A172 (cell line): ENCODE data around the gene SVIL. TPM values are rescaled to one million over a fixed set of nuclear protein-coding genes. Genes with fewer than 3 reads are reported as not detected.

Experiments
- DNase-seq: peaks from one replicate; pipeline ENCODE4 v3.0.0-alpha.2; 2015; ENCODE audit warnings: low spot score
- total RNA-seq: library from RNA; depleted of rRNA; stranded (reverse); fragments of >200 nt; shearing (Covaris generic); gene quantifications from 2 replicates; pipeline ENCODE4 v1.2.3, GENCODE V29; 2014

The SVIL gene
- total RNA-seq, 1 experiment from 2014 or later = 92.0 TPM

DNA sequence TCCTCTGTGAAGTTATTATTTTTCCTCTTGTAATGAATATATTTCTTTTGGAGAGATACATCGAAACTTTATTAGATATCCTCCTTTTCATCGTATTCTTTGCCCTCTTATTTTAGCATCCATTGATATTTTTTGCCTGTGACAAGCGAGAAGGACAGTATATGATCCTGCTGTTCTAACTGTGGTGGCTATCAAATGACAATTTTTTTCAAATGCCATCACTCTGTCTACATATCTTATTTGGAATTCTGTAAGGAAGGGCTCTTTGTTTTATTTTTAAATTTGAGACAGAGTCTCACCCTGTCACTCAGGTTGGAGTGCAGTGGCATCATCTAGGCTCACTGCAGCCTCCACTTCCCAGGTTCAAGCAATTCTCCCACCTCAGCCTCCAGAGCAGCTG is 217.4 kb downstream of the SVIL start:
- DNase-seq = no peak

DNA sequence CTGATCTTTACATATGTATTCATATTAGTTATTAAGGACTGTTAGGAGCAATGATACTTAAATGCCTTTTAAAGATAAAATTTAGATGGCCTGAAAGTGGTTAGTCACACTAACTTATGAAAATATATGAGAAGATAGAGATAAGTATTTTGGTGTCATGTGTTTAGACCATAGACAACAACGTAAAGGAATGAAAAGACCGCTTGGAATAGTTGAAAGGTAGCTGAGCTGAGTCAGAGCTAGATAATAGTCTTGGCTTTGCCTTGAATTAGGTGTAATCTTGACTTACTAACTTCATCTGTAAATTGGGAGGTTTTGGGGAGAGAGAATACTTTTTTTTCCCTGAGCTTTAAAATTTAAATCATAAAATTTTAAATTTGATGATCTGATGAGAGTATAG is 218.9 kb downstream of the SVIL start:
- DNase-seq = no peak

DNA sequence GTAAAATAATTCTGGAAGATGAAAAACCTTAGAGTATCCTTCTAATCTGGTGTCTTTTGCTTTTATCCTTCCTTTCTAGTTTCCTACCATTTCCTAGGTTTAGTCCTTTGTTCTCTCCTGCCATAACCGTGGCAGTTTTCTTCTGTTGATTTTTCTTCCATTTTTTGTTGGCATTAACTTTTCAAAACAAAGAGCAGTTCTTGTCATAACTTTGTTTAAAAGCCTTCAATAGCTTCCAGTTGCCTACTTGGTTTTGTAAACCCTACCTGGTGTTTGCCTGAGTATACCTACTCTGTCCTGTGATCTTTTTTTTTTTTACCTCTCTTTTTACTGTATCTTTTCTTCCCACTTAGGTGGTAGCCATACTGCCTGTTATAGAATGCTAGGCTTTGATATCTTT is 220.3 kb downstream of the SVIL start:
- no peak for DNase-seq

DNA sequence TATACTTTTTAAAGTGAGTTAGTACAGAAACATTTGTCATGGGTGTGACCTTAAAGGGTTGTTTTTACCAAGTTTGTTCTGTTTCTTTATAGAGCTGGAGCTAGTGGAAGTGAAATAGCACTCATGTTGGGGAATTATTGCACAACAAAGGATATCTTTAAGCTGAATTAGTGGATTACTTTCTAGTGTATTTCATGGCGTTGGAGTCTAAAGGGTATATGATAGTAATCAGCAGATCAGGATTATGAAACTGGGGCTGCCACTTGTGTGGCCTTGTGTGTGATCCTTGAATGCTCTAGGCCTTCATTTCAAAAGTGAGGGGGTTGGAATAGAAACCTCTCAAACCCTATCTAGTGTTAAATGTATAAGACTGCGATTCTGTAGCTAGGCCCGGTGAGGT is 222.3 kb downstream of the SVIL start:
- no peak for DNase-seq

DNA sequence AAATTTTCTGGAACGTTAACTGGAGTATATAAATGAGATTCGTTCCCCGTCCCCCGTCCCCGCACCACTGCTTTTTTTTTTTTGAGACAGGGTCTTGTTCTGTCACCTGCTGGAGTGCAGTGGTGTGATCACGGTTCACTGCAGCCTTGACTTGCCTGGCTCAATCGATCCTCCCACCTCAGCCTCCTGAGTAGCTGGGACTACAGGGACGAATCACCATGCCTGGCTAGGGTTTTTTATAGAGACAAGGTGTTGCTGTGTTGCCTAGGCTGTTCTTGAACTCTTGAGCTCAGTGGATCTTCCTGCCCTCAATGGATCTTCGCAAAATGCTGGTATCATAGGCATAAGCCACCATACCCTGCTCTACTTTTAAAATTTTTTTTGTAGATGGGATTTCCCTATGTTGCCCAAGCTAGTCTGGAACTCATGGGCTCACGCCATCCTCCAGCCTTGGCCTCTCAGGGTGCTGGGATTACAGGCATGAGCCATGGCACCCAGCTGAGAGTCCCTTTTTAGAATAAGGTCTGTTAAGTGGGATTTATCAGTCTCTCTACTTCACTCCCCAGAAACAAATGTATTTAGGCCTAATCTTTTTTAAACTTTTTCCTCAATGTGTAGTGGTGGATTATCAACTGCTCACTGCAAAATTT is 223.0 kb downstream of the SVIL start:
- no peak for DNase-seq

DNA sequence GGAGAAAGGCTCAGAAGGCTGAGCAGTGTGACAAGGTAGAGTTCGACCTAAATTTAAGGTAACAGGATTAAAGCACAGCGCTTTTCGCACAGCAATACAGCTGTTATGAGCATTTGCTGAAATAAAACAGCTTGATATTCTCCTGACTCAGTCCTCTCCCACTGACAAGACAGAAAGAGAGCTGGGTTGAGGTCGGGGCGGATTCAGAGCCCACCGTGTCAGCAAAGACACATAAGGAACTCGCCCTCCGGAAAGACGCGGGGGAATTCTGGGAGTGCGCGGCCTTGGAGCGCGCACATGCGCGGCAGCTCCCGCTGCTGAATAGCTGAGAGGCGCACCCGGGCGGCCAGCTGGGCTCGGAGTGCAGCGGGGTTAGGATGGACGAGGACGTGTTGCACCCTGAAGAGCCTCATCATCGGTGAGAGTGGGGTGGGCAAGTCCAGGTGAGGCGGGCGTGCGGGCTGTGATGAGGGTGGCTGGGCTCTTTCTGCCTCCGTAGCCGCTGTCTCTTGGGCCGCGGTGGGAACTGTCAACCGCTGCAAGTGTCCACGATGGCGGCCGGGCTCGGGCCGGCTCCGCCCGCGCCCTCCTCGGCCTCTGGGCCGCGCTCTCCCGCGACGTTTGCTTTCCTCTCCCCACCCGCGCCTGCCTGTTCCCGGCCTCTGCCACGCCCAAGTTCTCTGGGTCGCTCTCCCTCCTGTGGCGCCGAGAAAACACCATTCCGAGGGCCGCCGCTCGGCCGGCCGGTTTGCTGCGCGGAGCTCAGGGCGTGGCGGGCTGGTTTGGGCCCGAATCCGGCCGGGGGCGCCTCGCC is 225.3 kb downstream of the SVIL start:
- peak; percentile 54 for DNase-seq

DNA sequence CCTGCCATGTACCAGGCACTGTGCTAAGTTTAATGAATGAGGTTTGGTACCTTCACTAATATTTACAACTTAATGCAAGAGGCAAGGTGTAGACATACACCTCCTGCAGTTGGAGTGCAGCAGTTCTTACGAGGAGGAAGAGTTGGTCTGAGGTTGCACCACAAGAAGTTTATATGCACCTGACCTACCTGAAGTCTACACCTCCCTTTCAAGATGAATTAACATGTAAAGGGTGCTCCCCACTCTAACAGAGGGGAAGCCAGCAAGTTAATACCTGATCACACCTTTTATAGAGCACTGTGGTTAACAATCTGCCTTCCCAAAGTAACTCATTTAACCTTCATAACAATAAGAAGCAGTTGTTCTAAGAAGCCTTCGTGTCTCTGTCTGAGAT is 225.9 kb downstream of the SVIL start:
- DNase-seq = no peak
